A673 (cell line): ENCODE results near the gene ABCB9. TPM values are rescaled to one million over a fixed set of nuclear protein-coding genes. Genes with fewer than 3 reads are reported as not detected.

Source experiments
- BruUV-seq: library from RNA; stranded (reverse); fragments of 400-500 nt; replicated peaks from 2 replicates; lab custom pipeline; 2021; lab: Mats Ljungman, UMichigan
- CTCF ChIA-PET: fragments of 300-600 bp; sonication (Branson Sonifier 250); formaldehyde crosslinking; loops from one replicate; lab custom pipeline; 2022; ENCODE audit warnings: antibody characterized with exemption; lab: Charles Lee
- POLR2A ChIA-PET: fragments of 300-600 bp; sonication (Branson Sonifier 250); formaldehyde crosslinking; loops from one replicate; lab custom pipeline; 2022; ENCODE audit warnings: antibody characterized with exemption; ENCODE audit not compliant: low non-redundant PET; lab: Charles Lee
- DNase-seq: peaks from one replicate; pipeline ENCODE4 v3.0.0-alpha.2; 2015; ENCODE audit warnings: low spot score
- H3K27ac ChIP-seq: fragments of 200-600 bp; sonication (generic); 2 replicates; pipeline ENCODE4 v1.5.1; 2016; ENCODE audit warnings: mixed run types, low read depth, mild to moderate bottlenecking, mixed read lengths, antibody characterized with exemption, low read length; ENCODE audit not compliant: poor library complexity, severe bottlenecking
- H3K27me3 ChIP-seq: fragments of 200-600 bp; sonication (generic); replicated peaks from 2 replicates; pipeline ENCODE4 v1.6.1; 2017; ENCODE audit warnings: mixed run types, low read depth, mild to moderate bottlenecking, mixed read lengths, antibody characterized with exemption, low read length; ENCODE audit not compliant: insufficient read depth, poor library complexity
- H3K36me3 ChIP-seq: fragments of 200-600 bp; sonication (generic); 2 replicates; pipeline ENCODE4 v1.6.1; 2016; ENCODE audit warnings: mixed run types, mild to moderate bottlenecking, mixed read lengths, antibody characterized with exemption, low read length; ENCODE audit not compliant: insufficient read depth, poor library complexity, severe bottlenecking
- H3K4me1 ChIP-seq: fragments of 200-600 bp; sonication (generic); 2 replicates; pipeline ENCODE4 v1.6.1; 2017; ENCODE audit warnings: mixed run types, mild to moderate bottlenecking, mixed read lengths, antibody characterized with exemption, low read length; ENCODE audit not compliant: insufficient read depth, poor library complexity, severe bottlenecking
- H3K4me3 ChIP-seq: fragments of 200-600 bp; sonication (generic); 2 replicates; pipeline ENCODE4 v1.5.1; 2016; ENCODE audit warnings: low read depth, mixed run types, mild to moderate bottlenecking, mixed read lengths, low read length; ENCODE audit not compliant: poor library complexity, severe bottlenecking
- H3K9me3 ChIP-seq: fragments of 200-600 bp; sonication (generic); 2 replicates; pipeline ENCODE4 v1.6.1; 2016; ENCODE audit warnings: mixed run types, low read depth, mild to moderate bottlenecking, mixed read lengths, antibody characterized with exemption, low read length; ENCODE audit not compliant: poor library complexity, severe bottlenecking
- EZH2 ChIP-seq: fragments of 200-600 bp; sonication (generic); IDR thresholded peaks from 2 replicates; pipeline ENCODE4 v1.6.1; 2017; ENCODE audit warnings: borderline replicate concordance, low read depth, mild to moderate bottlenecking, mixed read lengths, antibody characterized with exemption, low read length; ENCODE audit not compliant: poor library complexity, severe bottlenecking
- intact Hi-C: fragments of 100-400 bp; cut with micrococcal nuclease; formaldehyde crosslinking; loops from one replicate; pipeline ENCODE4 v1.10.0; 2022; ENCODE audit not compliant: unreplicated experiment
- total RNA-seq: library from RNA; stranded (reverse); gene quantifications from 2 replicates; pipeline ENCODE4 v1.2.3, GENCODE V29; 2021
- TF ChIP-seq, protein P1 (sequence below): fragments of 300-800, 200-600 bp; sonication (generic); conservative IDR thresholded peaks from 2 replicates; pipeline ENCODE4 v1.5.1; 2017; ENCODE audit warnings: low read depth, mild to moderate bottlenecking, antibody characterized with exemption, low read length, moderate library complexity, mixed read lengths

Gene ABCB9
- total RNA-seq, 1 experiment from 2014 or later: 8.9 TPM

DNA sequence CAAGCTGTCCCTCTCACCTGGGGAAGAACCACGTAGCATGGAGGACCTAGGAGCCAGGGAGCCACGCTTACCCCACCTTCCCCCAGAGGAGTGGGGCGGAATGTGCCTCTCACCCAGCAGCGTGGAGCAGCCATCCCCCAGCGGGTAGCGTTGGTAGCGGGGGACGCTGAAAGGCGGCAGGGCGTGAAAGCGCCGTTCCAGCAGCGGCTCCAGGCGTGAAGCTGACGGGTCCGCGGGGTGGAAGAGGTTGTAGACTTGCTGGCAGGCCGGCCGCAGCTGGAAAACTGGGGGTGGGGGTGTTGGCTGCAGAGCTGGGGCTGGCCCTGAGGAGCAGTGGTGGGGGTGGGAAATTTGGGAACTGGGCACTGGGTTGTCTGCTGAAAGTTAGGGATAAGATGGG is 26.1 kb upstream of the ABCB9 start:
- no peak for TF ChIP-seq EZH2
- TF ChIP-seq, protein P1, sequence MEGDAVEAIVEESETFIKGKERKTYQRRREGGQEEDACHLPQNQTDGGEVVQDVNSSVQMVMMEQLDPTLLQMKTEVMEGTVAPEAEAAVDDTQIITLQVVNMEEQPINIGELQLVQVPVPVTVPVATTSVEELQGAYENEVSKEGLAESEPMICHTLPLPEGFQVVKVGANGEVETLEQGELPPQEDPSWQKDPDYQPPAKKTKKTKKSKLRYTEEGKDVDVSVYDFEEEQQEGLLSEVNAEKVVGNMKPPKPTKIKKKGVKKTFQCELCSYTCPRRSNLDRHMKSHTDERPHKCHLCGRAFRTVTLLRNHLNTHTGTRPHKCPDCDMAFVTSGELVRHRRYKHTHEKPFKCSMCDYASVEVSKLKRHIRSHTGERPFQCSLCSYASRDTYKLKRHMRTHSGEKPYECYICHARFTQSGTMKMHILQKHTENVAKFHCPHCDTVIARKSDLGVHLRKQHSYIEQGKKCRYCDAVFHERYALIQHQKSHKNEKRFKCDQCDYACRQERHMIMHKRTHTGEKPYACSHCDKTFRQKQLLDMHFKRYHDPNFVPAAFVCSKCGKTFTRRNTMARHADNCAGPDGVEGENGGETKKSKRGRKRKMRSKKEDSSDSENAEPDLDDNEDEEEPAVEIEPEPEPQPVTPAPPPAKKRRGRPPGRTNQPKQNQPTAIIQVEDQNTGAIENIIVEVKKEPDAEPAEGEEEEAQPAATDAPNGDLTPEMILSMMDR: no peak
- ChIA-PET CTCF (no interaction called here), POLR2A (no interaction called here)
- intact Hi-C loops: no loop called here
- DNase-seq: no peak
- Histone ChIP-seq H3K4me1 (no peaks in the 10 kb centered on the region), H3K27ac (no peak overlapping the region), H3K4me3 (no peak overlapping the region), H3K9me3 (no peaks in the 10 kb centered on the region), H3K36me3 (no peaks in the 10 kb centered on the region), H3K27me3 (no peaks in the 10 kb centered on the region)
- no TSS peak for BruUV-seq

- Histone ChIP-seq H3K9me3 (no peaks in the 10 kb centered on the region), H3K27ac (no peak overlapping the region), H3K36me3 (no peaks in the 10 kb centered on the region), H3K4me3 (no peak overlapping the region), H3K27me3 (no peaks in the 10 kb centered on the region), H3K4me1 (no peaks in the 10 kb centered on the region)
- no peak for TF ChIP-seq EZH2
- TF ChIP-seq, protein P1: no peak
- POLR2A ChIA-PET: no interaction called here
- CTCF ChIA-PET: no interaction called here
- intact Hi-C loops: no loop called here
- BruUV-seq: no TSS peak
- DNase-seq: no peak
Observed at GRCh38 chr12:122991623-122992275, 25.5 kb upstream of the ABCB9 start.

DNA sequence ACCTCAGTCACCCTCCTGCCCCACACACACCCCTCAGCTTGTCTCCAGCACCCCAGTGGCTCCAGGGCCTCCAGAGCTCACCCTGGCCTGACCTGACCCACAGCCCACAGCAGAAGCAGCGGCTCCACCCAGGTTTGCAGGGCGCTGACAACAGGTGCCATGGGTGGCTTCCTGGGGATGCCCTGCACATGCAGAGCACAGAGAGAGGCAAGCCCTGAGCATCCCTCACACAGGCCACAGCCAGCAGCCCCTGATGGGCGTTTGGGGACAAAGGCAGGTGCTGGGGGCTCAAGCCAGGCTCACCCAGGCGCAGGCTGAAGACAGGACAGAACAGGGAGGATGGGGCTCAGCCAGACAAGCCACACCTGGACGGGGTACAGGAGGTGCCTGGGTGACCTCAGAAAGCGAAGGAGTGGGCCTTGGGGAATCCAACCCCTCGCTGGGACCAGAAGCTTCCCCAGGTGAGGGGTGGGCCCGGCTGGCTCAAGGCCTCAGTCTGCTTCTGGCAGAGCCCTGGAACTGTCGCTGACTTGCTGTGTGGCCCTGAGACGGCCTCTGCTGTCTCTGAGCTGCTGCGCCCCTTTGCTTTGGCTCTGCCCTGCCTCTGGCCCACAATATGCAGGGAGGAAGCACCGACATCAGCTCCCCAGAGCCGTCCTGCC is 24.8 kb upstream of the ABCB9 start:
- Histone ChIP-seq H3K27me3 (no peaks in the 10 kb centered on the region), H3K4me1 (no peaks in the 10 kb centered on the region), H3K36me3 (no peaks in the 10 kb centered on the region), H3K9me3 (no peaks in the 10 kb centered on the region), H3K27ac (no peak overlapping the region), H3K4me3 (no peak overlapping the region)
- intact Hi-C loops: no loop called here
- TF ChIP-seq EZH2: no peak
- TF ChIP-seq, protein P1: no peak
- DNase-seq: no peak
- no TSS peak for BruUV-seq
- CTCF ChIA-PET: no interaction called here
- POLR2A ChIA-PET: no interaction called here
